Measurements from ENCODE around the gene MYO18B.

DNA sequence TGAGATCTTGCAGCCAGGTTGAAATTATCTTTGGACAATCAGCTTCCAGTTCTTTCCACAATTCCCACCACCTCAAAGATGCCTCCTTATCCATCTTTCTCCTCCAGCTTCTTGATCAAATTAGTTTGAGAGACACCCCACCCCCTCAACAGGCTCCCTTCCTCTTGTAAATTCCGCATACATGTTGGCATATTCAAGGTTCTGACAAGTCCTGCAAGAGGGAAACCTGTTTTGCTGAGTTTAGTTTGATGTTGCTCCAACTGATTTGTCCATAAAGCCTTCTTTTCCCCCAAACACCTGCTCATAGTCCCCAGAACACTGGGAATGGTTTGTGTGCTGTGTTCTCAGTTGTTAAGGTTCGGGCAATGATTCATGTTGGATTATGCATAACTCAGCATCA lies 73.6 kb downstream of the MYO18B start:
- TF ChIP-seq, protein P1, sequence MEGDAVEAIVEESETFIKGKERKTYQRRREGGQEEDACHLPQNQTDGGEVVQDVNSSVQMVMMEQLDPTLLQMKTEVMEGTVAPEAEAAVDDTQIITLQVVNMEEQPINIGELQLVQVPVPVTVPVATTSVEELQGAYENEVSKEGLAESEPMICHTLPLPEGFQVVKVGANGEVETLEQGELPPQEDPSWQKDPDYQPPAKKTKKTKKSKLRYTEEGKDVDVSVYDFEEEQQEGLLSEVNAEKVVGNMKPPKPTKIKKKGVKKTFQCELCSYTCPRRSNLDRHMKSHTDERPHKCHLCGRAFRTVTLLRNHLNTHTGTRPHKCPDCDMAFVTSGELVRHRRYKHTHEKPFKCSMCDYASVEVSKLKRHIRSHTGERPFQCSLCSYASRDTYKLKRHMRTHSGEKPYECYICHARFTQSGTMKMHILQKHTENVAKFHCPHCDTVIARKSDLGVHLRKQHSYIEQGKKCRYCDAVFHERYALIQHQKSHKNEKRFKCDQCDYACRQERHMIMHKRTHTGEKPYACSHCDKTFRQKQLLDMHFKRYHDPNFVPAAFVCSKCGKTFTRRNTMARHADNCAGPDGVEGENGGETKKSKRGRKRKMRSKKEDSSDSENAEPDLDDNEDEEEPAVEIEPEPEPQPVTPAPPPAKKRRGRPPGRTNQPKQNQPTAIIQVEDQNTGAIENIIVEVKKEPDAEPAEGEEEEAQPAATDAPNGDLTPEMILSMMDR (conservative IDR thresholded peaks at IDR 0.05) = no peak
- no peak for TF ChIP-seq ZFX (IDR thresholded peaks at IDR 0.05)

Data from C4-2B (cell line).